GM12875 (cell line): Measurements from ENCODE around the gene ARHGAP11A.
"Not testable (repeated sequence)": the region's sequence is repeated elsewhere in the genome, so short reads cannot be mapped to it uniquely, and the experiment has no call there.

Experiments used
- H3K4me3 ChIP-seq: one replicate; pipeline ENCODE4 v1.5.1; 2011; ENCODE audit warnings: low read depth, low read length, control low read depth
- TF ChIP-seq, protein P1 (sequence below): IDR thresholded peaks from 2 replicates; pipeline ENCODE4 v1.5.1; 2011; ENCODE audit warnings: low read depth, mild to moderate bottlenecking, control low read depth, inconsistent platforms, low read length, moderate library complexity, borderline replicate concordance; ENCODE audit not compliant: insufficient read depth

The ARHGAP11A gene, protein sequence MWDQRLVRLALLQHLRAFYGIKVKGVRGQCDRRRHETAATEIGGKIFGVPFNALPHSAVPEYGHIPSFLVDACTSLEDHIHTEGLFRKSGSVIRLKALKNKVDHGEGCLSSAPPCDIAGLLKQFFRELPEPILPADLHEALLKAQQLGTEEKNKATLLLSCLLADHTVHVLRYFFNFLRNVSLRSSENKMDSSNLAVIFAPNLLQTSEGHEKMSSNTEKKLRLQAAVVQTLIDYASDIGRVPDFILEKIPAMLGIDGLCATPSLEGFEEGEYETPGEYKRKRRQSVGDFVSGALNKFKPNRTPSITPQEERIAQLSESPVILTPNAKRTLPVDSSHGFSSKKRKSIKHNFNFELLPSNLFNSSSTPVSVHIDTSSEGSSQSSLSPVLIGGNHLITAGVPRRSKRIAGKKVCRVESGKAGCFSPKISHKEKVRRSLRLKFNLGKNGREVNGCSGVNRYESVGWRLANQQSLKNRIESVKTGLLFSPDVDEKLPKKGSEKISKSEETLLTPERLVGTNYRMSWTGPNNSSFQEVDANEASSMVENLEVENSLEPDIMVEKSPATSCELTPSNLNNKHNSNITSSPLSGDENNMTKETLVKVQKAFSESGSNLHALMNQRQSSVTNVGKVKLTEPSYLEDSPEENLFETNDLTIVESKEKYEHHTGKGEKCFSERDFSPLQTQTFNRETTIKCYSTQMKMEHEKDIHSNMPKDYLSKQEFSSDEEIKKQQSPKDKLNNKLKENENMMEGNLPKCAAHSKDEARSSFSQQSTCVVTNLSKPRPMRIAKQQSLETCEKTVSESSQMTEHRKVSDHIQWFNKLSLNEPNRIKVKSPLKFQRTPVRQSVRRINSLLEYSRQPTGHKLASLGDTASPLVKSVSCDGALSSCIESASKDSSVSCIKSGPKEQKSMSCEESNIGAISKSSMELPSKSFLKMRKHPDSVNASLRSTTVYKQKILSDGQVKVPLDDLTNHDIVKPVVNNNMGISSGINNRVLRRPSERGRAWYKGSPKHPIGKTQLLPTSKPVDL

DNA sequence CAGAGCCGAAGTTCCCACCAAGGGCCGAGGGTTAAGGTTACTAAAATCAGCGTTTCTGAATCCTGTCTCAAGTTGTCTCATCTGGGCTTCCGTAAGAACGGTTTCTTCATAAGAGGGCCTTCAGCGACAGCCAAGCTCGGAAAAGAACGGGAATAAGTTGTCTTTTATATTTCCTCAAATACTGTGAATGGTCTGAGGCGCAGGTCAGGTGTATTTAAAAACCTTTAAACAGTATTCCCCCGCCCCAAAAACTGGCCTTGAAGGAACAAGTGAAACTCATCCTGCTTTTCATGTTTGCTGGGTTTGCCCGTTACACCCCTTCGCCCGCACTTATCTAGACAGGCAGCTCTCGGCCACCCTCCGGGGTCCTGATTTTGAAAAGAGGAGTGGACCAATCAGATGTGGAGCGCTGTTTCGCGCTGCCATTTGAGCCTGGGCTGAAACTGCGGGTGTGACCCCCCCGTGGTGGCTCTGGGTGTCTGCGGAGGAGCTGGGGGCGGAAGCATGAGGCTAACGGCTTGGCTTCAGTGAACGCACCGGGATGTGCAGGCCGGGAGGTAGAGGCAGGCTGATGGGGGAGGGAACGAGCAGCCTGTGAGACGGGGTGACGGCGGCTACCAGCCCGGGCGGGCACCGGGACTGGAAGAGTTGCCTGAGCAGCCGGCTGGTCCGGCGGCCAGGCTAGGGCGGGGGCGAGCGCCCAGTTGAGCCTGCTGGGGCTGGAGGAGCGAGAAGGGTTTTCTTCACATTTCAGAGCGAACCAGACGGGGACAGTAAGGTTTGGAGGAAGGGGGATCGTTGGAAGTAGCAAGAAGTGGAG lies at the start of gene ARHGAP11A:
Gene ARHGAP11A, plus strand, starts transcription at position 454 of the 820 bp plus-strand sequence. CDS start 708 bp downstream, outside the sequence.
- TF ChIP-seq, protein P1, sequence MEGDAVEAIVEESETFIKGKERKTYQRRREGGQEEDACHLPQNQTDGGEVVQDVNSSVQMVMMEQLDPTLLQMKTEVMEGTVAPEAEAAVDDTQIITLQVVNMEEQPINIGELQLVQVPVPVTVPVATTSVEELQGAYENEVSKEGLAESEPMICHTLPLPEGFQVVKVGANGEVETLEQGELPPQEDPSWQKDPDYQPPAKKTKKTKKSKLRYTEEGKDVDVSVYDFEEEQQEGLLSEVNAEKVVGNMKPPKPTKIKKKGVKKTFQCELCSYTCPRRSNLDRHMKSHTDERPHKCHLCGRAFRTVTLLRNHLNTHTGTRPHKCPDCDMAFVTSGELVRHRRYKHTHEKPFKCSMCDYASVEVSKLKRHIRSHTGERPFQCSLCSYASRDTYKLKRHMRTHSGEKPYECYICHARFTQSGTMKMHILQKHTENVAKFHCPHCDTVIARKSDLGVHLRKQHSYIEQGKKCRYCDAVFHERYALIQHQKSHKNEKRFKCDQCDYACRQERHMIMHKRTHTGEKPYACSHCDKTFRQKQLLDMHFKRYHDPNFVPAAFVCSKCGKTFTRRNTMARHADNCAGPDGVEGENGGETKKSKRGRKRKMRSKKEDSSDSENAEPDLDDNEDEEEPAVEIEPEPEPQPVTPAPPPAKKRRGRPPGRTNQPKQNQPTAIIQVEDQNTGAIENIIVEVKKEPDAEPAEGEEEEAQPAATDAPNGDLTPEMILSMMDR, result 0 out of 2 replicates have a peak, but pooled peaks have one; percentile 18
- peak within 1 kb of the TSS; percentile 50 for H3K4me3 ChIP-seq

DNA sequence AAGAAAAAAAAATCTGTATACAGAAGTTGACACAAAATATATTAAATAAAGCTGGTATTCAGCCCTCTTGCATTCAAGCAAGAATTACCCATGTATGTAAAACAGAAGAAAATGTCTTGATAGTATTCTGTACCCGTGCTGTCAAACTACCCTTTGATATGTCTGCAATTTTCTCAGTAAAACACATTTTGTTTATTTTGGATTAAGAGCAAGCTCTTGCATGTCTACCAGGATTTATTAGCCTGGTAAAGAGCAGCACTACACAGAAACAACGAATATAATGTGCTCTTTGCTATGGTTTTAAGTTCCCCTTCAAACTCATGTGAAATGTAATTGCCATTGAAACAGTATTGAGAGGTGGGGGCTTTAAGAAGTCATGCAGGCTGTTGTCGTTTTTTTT lies 46.3 kb upstream of the ARHGAP11A start:
- H3K4me3 ChIP-seq, result not testable (repeated sequence)

DNA sequence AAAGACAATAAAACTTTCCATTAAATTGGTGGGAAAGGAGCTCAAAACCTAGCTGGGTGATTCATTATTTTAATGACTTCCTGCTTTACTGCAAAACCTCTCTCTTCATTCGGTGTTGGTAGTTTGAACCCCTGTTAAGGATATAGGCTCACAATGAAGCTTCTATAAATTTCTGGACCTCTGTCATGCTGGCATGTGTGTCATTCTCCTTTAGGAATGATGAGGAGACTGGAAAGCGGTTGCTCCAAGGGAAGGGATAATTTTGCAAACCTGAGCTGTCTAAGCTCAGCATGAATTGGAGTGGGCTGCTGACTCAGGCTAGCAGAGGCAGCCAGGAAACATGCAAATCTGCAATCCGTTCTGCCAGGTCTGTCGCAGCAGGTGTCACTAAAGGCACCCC lies 36.8 kb upstream of the ARHGAP11A start:
- H3K4me3 ChIP-seq, result not testable (repeated sequence)

DNA sequence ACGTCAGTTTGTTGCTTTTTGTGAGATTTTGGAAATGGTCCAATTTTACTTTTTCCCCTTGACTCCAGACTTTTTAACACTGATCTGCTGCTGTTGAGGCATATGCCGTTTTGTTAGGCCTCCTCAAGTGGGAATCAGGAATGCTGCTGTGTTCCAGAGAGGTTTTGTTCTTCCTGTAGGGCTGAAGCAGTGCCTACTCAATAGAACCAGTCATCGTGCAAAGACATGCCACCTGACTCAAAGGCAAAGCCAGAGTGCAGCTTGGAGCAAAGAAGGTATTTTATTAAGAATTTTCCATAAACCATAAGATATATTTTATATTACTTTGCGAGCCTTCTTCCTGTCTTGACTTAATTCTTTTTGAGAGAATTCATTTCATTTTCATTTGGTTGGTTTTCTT lies 29.5 kb upstream of the ARHGAP11A start:
- H3K4me3 ChIP-seq, result not testable (repeated sequence)

DNA sequence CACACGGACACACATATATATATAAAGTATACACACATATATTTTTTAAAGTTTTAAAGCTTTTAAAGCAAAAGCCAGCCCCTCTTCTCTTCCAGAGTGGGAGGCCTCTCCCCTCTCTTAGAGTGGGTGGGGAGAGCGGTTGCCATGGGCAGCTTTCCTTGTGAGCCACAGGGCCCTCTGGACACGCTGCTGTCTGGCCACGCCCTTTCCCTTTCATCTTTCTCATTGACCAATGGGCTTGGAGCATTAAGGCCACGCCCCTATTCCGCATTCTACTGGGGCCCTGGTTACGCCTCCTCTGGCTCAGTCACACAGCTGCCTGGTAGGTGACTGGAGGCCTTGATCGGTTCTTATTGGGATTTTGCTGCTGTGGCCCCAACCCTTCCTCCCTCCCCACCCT lies 22.2 kb upstream of the ARHGAP11A start, which contains the start of gene GOLGA8N:
Gene GOLGA8N, plus strand, starts transcription at position 306 of the 400 bp plus-strand sequence.
- H3K4me3 ChIP-seq, result not testable (repeated sequence)

DNA sequence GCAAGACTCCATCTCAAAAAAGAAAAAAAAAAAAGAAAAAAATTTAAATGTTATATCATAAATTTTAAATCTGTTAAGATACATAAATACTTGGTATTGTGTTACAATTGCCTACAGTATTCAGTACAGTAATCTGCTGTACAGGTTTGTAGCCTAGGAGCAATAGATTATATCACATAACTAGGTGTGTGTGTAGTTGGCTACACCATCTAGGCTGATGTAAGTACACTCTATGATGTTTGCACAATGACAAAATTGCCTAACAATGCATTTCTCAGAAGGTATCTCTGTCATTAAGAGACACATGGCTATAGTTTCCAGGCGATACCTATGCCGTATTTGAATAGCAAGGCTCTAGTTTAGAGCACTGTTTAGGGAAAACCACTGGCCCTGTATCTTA lies 5.8 kb upstream of the ARHGAP11A start:
- not testable (repeated sequence) for H3K4me3 ChIP-seq

DNA sequence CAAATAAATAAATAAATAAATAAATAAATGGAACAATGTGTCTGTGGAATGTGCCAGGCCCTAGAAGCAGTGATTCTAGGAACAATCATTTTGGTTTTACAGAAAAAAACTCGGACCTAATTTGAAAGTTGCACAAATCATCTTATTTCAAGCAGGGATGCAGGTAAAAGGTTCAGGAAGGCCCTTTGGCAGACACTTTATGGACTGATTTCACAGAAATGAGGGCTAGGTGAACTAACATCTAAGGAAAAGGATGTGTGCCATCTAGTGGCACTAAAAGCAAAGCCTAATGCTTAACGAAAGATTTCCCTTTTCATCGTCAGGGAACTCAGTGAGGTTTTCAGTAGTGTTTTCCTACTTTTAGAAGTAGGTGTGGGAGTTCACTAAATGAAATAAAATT lies 4.6 kb upstream of the ARHGAP11A start:
- not testable (repeated sequence) for H3K4me3 ChIP-seq

DNA sequence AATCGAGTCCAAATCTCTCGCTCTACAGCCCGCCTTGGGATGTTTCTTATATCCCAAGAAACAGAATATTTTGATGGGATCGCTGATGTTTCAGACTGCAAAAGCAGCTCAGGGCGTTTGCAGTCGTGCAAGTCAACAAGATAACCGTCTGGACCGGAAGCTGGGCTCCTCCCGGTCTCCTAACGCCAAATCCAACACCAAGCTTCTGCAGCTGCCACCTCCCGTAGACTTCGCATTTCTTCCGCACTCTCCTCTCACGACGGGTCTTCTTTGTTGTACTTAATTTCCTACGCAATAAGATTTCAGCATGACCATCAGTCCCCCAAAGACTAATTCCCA lies 623 bp upstream of the ARHGAP11A start:
- peak overlapping the region; percentile 47 for H3K4me3 ChIP-seq

DNA sequence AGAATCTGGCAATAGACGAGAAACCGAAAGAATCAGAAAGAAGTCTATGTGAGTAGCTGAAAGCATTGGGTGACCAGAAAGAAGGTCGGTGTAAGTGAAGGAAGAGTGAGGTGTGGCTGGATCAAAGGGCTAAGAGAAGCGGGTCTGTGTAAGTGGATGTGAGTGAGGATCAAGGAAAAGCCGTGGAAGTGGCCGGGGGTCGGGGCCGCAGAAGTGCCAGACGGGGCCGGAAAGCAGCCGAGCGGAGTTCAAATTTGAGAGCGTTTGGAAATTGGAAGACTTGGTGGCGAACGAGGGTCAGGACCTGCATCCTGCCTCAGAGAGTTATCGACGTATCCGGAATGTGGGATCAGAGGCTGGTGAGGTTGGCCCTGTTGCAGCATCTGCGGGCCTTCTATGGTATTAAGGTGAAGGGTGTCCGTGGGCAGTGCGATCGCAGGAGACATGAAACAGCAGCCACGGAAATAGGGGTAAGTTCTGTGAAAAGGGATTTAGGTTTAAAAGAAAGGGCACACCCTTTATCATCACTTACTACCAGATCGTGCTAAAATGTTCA lies 645 bp downstream of the ARHGAP11A start:
- H3K4me3 ChIP-seq, result peak overlapping the region; percentile 50

DNA sequence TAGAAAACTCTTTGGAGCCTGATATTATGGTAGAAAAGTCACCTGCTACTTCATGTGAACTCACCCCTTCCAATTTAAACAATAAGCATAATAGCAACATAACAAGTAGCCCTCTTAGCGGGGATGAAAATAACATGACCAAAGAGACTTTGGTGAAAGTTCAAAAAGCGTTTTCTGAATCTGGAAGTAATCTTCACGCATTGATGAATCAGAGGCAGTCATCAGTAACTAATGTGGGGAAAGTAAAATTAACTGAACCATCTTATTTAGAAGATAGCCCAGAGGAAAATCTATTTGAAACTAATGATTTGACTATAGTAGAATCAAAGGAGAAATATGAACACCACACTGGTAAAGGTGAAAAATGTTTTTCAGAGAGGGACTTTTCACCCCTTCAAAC lies 21.1 kb downstream of the ARHGAP11A start:
- TF ChIP-seq, protein P1, result no peak
- H3K4me3 ChIP-seq, result no peak overlapping the region

DNA sequence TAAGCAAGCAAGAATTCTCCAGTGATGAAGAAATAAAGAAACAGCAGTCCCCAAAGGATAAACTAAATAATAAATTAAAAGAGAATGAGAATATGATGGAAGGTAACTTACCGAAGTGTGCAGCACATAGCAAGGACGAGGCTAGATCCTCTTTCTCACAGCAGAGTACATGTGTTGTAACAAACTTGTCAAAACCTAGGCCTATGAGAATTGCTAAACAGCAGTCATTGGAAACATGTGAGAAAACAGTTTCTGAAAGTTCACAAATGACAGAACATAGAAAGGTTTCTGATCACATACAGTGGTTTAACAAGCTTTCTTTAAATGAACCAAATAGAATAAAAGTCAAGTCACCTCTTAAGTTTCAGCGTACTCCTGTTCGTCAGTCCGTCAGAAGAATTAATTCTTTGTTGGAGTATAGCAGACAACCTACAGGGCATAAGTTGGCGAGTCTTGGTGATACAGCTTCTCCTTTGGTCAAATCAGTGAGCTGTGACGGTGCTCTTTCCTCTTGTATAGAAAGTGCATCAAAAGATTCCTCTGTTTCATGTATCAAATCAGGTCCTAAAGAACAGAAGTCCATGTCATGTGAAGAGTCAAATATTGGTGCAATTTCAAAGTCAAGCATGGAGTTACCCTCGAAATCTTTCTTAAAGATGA lies 21.7 kb downstream of the ARHGAP11A start:
- H3K4me3 ChIP-seq, result no peak overlapping the region
- TF ChIP-seq, protein P1, result no peak
